Activated CD4-positive, alpha-beta T cell treated with anti-CD3 and anti-CD28 coated beads, Interleukin-2, amount 50 U/mL, for 48 hours (primary cell): ENCODE data around the gene IFT20.

Experiments used
- DNase-seq, 2 experiments: peaks; one replicate each; pipeline ENCODE4 v3.0.0-alpha.2; 2020

Gene IFT20, protein sequence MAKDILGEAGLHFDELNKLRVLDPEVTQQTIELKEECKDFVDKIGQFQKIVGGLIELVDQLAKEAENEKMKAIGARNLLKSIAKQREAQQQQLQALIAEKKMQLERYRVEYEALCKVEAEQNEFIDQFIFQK

DNA sequence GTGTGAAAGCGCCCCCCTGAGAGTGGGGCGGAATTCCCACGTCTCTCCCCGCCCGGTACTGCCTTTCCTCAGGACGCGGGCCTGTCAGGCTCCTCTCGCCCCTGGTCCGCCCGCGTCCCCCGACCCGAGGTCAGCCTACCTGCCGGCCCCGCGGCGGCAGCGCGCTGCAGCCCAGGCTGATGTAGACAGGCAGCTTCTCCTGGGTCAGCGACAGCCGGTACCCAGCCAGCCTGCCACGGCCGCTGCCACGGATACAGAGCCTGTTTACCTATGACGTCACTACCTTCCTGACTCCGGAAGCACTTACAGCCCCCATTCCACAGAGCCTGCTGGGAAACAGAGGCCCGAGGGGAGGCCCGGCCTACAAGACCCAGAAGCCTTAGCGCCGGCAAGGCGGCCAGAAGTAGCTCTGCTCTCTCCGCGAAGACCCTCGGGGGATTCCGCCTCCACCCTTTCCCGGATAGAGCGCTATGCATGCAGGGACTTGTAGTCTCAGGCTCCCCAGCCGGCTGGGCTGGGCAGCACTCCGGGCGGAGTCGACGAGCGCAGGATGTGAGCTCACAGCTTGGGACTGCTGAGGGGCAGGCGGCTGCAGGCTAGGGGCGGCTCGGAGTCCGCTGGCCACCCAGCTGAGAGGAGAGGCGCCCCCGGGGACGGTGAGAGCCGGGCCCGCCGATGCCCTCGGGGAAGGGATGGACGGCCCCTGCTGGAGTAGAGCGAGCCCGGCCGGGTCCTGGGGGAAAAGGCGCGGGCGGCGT is at the start of gene IFT20, which contains the start of gene TNFAIP1:
Gene IFT20, minus strand, starts transcription at position 272 of the 758 bp plus-strand sequence. CDS start 3,487 bp downstream, outside the sequence.
Gene TNFAIP1, plus strand, starts transcription at position 561 of the 758 bp plus-strand sequence. CDS start 3,761 bp downstream, outside the sequence.
- DNase-seq, result peak; percentile 94 to 98

DNA sequence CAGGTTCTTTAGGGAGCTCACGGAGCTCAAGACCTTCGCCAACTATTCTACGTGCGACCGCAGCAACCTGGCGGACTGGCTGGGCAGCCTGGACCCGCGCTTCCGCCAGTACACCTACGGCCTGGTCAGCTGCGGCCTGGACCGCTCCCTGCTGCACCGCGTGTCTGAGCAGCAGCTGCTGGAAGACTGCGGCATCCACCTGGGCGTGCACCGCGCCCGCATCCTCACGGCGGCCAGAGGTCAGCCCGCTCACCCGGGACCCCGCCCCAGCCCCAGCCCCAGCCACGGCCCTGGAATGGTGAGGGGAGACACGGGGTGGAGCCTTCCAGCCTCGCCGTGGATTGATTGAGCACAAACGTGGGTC is 49.7 kb upstream of the IFT20 start:
- DNase-seq, result peak in 1 of 2 experiments; percentile 32

DNA sequence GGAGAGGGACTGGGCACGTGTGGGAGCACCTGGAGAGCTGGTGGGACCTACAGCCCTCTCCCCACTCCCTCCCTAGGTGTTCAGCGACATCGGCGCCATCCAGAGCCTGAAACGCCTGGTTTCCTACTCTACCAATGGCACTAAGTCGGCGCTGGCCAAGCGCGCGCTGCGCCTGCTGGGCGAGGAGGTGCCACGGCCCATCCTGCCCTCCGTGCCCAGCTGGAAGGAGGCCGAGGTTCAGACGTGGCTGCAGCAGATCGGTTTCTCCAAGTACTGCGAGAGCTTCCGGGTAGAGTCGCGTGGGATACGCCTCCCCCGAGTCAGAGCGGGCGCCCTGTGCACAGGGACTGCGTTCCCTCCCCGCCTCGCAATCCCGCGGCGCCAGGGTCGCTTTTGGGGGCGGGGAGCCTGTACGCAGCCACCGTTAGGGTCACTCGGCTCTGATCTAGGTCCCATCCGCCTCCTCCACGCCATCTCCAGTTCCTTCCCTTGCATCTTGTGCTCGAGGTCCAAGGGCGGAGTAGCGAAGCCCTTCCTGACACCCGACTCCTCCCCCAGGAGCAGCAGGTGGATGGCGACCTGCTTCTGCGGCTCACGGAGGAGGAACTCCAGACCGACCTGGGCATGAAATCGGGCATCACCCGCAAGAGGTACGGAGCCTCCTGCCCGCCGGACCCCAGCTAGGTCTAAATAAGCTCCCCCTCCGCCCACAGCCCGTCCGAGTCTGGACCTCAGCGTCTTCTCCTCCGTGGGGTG is 49.2 kb upstream of the IFT20 start:
- DNase-seq, result peak; percentile 67 to 77

DNA sequence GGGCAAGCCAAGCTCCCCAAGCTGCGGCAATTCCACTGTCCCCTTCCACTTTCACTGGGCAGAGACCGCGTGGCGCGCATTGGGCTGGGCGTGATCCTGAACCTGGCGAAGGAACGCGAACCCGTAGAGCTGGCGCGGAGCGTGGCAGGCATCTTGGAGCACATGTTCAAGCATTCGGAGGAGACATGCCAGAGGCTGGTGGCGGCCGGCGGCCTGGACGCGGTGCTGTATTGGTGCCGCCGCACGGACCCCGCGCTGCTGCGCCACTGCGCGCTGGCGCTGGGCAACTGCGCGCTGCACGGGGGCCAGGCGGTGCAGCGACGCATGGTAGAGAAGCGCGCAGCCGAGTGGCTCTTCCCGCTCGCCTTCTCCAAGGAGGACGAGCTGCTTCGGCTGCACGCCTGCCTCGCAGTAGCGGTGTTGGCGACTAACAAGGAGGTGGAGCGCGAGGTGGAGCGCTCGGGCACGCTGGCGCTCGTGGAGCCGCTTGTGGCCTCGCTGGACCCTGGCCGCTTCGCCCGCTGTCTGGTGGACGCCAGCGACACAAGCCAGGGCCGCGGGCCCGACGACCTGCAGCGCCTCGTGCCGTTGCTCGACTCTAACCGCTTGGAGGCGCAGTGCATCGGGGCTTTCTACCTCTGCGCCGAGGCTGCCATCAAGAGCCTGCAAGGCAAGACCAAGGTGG is 46.0 kb upstream of the IFT20 start:
- peak; percentile 31 to 46 for DNase-seq

DNA sequence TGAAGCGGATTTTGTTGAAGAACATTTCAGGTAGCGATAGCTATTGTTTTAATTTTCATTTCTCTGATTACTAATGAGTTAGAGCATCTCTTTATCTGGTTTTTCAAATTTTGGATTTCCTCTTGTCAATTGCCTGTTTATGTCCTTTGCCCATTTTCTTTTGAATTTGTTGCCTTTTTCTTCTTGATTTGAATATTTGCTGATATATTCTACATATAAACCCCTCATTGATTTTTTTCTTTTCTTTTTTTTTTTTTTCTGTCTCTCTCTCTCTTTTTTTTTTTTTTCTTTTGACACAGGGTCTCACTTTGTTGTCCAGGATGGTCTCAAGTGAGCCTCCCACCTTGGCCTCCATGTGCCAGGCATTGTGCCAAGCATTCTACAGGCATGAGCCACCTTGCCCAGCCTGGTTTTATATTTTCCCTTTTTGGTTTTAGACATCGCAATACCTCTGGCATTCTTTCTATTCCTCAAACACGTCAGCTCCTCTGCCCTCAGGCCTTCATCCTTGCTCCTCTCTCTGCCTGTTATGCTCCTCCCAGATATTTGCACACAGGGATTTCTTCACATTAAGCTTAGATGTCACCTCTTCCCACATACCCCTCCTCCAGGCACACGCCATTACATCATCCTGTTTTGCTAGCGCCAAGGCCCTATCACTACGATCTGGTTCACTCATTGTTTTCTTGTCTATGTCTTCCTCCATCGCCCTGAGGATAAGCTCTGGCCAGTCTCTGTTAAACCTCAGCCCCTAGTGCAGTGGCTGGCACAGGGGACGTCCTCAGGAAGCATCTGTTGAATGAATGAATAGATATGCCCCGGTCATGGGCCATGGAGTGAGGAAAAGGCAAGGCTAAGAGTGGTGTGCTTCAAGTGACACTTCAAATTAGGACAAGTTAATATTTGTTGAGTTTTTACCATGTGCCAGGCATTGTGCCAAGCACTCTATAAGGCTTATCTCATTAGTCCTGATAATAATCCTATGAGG is 44.8 kb upstream of the IFT20 start:
- DNase-seq, result no peak

DNA sequence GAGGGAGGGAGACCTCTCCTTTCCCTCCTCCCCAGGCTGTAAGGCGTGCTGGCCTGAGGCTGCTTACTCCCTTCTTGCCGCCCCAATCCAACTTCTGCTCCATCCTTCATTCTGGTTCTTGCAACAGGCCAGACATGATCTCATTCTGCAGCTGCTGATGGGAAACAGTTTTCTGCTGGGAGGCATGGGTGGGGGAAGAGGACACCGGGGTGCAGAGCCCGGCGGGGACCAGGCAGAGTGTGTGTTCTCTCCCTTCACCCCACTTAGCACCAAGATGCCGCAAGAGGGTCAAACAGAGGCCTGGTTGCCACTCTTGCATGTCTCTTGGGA is 37.6 kb upstream of the IFT20 start:
- no peak for DNase-seq

DNA sequence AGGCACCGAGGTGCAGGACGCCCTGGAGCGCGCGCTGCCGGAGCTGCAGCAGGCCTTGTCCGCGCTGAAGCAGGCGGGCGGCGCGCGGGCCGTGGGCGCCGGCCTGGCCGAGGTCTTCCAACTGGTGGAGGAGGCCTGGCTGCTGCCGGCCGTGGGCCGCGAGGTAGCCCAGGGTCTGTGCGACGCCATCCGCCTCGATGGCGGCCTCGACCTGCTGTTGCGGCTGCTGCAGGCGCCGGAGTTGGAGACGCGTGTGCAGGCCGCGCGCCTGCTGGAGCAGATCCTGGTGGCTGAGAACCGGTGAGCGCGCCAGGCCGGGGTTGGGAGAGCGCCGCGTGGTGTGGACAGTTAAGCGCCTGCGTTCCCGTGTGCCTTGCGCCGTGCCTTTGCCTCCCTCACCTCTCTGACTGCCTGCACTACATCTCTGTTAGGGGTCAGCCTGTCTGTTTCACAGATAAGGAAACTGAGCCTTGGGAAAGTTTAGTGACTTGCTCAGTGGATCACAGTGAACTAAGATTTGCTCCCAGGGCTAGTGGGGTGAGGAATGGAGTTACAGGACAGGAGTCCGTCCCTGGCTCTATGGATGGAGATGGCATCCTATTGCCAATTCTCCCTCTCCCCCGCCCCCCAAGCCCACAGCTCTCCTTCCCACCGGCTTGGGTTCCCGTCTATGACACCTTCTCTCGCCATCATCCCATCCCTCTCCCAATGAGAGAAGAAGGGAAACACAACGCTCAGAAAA is 37.1 kb upstream of the IFT20 start:
- peak; percentile 34 to 46 for DNase-seq

DNA sequence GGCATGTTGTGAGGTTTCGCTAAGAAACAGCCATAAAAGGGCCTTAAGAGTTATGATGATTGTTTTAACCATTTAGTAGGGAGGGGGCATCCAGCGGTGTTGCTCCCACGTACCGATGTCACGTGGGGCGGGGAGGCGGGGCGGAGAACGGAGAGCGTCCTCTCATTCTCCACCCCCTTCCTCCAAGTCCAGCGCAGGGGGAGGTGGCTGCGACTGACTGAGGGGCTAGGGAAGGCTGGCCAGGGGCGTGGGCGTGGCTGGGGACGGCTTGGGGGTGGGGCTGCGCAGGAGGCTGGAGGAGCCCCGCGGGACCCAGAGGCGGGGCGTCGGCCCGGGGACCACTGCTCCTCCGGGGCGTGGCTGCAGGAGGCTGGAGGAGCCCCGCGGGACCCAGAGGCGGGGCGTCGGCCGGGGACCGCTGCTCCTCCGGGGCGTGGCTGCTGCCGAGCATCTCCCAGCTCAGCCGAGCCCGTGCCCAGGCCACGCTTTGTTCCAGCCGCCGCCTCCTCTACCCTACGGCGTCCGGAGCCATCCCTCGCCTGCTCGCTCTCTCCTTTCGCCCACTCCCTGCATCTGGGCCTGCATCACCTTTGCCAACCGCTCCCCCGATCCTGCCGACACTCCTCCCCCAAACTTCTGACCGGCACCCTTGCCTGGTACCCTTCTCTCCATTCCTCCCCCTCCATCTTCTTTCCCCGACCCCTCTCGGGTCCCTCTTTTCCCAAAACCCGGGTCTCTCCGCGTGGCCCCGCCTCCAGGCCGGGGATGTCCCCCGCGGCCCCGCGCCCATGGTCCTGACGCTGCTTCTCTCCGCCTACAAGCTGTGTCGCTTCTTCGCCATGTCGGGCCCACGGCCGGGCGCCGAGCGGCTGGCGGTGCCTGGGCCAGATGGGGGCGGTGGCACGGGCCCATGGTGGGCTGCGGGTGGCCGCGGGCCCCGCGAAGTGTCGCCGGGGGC is 36.3 kb upstream of the IFT20 start, which contains the start of gene SARM1:
Gene SARM1, plus strand, starts transcription at position 450 of the 958 bp plus-strand sequence. Its CDS starts 339 bp downstream, at position 789.
- peak; percentile 93 to 94 for DNase-seq

DNA sequence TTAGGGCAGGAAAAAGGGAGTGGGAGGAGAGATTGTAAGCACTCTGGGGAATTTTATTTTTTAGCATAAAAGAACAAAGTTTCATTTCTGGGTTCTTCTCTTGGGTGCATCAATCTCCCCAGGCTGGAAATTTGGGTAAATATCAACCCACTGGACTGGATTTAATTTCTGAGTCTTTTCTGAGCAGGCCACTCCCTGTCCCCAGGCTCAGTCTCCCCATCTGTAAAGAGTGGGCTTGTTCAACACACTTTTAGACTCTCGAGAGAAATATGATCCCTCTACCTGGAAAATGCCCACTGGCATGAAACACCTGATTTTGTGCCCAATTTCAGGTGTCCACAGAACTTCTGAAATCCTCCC is 35.5 kb upstream of the IFT20 start:
- DNase-seq, result no peak

DNA sequence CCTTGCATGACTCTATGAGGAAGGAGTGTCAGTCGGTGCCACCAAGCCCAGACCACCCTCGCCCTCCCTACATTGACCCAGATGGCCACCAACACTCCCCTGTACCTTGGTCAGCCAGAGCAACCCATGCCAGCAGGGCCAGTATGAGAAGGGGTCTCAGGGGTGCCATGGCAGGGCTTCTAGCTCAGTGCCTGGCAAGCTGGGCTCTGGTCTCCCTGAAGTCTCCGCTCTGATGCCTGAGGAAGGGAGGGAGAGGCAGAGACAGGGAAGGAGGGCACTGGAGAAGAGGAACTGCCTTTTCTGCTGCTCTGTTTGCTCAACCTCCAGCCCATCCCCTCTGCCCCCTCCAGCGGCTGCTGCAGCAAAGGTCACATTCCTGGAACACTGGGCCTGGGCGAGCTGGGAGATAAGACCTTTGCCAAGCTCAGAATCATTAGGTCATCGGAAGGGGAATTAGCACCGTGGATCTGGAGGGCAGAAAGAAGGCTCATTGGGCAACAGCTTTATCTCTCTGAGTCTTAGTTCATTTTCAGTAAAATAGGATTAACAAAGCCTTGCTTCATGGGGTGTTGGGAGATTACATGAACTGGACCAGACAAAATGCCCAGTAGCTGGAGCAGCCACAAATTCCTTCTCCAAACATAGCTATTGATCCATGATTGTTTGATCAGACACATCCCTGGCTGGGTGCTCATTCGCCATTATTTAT is 34.9 kb upstream of the IFT20 start, which contains the start of gene VTN:
Gene VTN, minus strand, starts transcription at position 273 of the 709 bp plus-strand sequence. Its CDS starts 104 bp downstream, at position 169.
- DNase-seq, result no peak

DNA sequence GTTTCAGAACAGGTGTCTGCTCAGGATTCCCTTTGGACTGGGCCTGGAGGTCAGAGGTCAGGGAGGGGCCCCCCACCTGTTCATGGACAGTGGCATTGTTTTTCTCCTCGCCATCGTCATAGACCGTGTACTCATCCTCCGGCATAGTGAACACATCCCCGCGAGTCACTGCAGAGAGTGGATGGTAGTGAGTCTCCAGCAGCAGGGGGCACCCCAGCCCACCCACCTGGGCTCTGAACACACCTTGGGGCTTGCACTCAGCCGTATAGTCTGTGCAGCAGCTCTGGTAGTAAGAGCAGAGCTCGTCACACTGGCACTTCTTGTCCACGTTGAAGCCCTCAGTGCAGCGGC is 34.4 kb upstream of the IFT20 start:
- no peak for DNase-seq

DNA sequence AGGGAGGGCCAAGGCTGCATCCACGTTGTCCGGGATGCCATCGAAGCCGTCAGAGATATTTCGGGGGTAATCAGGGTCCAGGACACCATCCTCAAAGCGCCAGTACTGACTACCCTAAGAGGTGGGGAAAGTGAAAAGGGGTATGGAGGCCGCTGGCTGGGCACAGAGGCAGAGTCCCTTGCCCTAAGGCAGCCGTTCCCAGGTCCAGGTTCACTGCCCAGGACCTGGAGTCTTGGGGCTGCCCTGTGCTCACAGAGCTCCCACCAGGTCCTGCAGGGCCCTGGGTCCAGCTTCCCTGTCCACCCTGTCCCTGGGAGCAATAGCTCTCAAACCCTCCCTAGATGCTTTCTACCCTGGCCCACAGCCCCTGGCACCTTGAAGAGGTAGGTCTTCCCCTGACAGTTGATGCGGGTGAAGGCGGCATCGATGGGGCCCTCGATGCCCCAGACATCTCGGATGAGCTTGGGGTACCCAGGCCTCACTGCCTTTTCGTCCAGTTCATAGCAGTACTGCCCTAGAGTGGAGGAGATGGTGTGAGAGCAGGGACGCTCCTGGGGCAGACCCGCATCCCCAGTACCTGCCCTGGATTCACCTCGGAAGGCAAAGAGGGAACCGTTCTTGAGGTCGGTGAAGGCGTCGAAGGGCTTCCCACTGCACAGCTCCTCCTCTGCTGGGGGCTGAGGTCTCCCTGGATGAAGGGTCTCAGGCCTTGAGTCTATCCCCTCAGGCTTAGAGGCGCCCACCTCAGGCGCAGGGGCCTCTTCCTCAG is 33.8 kb upstream of the IFT20 start:
- no peak for DNase-seq

DNA sequence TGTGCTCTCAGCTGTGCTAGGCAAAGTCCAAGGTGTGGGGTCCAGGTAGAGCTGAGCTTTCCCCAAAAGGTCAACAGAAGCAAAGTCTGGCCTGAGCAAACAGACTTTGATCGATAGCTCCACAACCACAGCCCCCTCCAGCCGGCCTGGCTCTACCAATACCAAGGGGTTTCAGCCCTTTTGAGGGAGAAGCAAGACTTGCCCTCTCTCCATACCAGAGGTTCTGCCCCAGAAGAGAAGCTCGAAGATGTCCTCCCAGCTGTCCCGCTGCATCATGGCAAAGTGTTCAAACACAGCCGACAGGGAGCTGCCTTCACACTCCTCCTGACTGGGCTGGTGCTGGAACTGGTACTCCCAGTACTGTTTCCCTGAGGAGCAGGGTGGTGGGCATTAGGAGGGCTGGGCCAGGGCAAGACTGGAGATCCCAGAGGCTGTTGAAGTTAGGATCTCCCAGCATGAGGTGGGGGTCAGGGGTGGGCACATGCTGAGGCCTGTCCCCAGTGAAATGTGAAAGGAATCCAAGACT is 33.1 kb upstream of the IFT20 start:
- no peak for DNase-seq

DNA sequence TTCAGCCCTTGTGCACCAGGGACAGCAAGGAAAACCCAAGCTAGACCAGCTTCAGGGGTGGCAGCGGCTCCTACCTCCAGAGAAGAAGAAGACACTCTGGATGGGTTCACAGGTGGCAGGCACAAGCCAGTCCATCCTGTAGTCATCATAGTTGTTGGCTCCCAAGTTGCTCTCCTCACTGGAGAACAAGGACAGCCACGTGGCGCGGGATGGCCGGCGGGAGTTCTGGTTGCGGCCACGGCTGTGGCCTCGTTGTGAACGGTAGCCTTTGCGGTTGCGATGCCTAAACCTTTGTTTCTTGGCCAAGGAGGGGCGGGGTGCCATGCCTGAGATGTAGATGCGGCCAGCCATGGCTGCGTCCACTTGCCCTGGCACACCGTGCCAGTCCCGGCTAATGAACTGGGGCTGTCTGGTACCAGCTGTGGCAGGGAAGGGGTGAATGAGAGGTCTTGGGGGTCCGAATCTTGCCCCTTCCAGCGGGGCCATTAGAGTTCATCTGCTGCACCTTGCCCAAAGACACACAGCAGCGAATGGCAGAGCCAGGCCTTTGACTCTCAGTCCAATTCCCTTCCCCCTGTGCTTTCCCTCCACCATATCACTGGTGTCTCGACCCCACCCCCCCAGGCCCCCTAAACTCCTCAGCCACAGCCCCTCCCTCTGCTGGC is 32.5 kb upstream of the IFT20 start:
- DNase-seq, result no peak

DNA sequence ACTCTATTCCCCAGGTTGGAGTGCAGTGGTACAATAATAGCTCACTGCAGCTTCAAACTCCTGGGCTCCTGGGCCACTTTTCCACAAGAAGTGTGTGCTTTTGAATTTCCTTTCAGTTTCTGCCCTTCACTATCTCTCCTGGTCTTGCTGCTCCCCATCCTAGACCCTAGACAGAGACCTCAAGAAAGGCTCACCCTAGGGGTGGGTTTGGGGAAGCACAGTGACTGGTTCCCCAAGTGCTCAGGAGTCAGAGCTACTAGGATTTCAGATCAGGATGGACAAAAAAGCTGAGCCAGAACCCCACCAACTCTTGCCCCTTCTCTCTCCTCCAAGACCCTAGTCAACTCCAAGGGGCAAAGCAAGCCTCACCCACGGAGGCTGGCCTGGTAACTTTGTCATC is 31.3 kb upstream of the IFT20 start:
- no peak for DNase-seq

DNA sequence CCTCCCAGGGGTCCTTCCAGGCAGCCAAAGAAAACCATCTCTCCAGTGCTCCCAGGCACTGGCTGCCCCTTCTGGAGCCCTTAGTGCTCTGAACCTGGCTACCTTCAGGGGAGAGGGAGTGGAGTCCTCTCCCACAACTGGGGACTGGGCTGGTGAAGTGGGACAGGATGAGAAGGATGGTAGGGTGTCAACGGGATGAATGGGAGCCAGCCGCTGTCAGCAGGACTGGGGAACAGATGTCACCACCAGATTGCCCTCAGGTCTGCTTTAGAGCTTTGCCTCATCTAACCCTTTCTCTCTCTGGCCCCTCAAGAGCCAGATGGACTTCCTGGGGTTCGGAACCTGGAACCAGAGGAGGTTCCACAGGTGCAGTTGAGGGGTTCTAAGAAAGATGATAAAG is 30.2 kb upstream of the IFT20 start:
- DNase-seq, result no peak

DNA sequence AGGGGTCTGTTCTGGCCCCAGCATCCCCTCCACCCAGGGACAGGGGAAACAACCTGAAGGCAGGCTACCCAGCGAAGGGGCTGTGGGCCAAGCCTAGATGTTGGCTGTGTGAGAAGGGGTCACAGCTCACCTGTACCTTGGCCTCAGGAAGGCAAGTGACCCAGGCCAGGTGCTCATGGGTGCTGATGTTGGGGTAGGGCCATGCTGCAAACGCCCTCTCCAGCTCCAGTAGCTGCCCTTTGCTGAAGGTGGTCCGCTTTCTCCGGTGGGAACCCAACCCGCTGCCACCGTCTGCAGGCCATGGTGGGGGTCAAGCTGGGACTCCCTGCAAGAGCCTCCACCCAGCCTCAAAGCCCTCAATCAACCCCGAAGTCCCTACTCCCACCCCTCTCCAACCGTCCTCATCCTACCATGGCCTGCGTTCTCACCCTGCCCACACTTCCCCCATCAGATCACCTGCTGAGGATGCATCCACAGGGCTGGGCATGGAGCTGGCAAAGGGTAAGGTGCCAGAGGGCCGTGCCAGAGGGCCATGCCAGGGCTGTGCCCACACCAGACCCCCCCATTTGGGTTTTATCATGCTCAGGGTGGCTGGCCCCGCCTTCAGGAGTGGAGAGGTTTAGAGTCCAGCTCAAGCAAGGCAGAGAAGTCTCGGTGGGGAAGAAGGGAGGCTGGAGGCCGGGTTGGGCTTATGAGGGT is 29.5 kb upstream of the IFT20 start, which contains the start of gene SEBOX:
Gene SEBOX, minus strand, starts transcription at position 535 of the 699 bp plus-strand sequence. Its CDS starts 48 bp downstream, at position 487.
- no peak for DNase-seq
